ENCODE measurements around the gene ADAM17. TPM values are rescaled to one million over a fixed set of nuclear protein-coding genes. Genes with fewer than 3 reads are reported as not detected.
A peak's percentile ranks its signal among the peaks of the same experiment; 100 is the strongest.
"Not testable (repeated sequence)": the region's sequence is repeated elsewhere in the genome, so short reads cannot be mapped to it uniquely, and the experiment has no call there.

Gene ADAM17
- total RNA-seq, 1 donor from 2014 or later, result 65.0 TPM

GRCh38 chr2:9565436-9566153 is 10.0 kb upstream of the ADAM17 start:
- peak; percentile 94 for DNase-seq

DNA sequence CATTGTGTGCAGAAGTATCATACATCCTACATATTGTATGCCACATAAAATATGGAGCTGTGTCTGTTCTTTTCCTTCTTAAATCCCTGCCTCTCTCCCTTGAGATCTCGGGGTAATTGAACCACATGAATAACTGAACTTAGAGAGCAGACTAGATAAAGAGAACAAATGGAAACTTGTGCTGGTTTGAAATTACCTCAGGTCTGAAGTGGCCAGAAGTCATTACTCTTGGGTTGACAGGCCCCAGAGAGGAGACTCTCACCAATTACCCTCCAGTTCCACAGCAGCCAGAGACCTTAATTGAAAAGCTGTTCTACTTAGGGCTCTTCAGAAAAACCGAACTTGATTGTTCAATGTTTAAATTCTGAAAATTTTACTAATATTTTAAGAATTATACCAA is 5.0 kb upstream of the ADAM17 start:
- no peak for DNase-seq

GRCh38 chr2:9558948-9559381 is 3.3 kb upstream of the ADAM17 start:
- peak; percentile 18 for DNase-seq

- no peak for DNase-seq
Observed at GRCh38 chr2:9556121-9556743, 602 bp upstream of the ADAM17 start.

- peak; percentile 87 for DNase-seq
Observed at GRCh38 chr2:9554921-9555296, 721 bp downstream of the ADAM17 start.

GRCh38 chr2:9552219-9553178 is 3.1 kb downstream of the ADAM17 start:
- peak; percentile 77 for DNase-seq

DNA sequence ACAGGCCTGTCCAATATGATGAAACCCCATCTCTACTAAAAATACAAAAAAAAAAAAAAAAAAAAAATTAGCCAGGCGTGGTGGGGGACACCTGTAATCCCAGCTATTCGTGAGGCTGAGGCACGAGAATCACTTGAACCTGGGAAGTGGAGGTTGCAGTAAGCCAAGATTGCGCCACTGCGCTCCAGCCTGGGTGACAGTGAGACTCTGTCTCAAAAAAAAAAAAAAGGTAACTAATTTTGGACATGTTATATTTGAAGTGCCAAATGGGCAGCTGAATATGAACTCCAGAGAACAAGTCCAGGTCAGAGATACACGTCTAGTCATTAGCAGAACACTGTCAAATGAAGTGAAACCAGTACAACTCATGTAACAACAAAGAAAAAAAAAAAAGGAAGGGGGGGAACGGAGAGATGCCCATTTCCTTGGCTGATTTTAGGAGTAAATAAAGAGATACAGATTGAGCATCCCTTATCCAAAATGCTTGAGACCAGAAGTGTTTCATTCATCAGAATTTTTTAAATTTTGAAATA is 4.7 kb downstream of the ADAM17 start:
- not testable (repeated sequence) for DNase-seq

DNA sequence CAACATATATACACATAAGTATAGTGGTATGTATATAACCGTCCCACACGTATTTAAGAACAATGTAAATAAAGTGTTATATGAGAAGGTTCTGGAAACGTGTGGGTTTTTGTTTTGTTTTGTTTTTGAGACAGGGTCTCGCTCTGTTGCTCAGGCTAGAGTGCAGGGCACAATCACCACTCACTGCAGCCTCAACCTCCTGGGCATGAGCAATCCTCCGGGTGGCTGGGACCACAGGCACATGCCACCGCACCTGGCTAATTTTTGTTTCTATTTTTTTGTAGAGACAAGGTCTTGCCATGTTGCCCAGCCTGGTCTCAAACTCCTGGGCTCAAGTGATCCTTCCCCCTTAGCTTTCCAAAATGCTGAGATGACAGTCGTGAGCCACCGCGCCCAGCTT is 6.2 kb downstream of the ADAM17 start:
- DNase-seq, result no peak

DNA sequence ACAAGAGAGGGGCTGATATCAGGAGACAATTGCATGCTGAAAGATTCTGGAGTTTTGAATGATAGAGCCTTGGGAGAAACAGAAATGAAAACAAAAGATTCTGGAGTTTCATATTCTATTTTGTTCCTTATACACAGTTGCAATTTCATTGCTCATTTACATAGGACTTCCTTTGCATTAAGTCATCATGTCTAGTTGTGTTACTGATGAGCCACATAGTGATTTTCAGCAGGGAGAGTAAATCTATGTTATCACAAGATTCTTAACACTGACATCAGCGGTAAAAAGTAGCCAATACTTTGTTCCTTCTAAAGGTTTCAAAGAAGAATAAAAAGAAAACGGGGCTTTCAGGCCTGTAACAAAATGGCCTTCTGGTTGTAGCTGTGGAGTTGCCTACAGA is 7.1 kb downstream of the ADAM17 start:
- DNase-seq, result no peak

DNA sequence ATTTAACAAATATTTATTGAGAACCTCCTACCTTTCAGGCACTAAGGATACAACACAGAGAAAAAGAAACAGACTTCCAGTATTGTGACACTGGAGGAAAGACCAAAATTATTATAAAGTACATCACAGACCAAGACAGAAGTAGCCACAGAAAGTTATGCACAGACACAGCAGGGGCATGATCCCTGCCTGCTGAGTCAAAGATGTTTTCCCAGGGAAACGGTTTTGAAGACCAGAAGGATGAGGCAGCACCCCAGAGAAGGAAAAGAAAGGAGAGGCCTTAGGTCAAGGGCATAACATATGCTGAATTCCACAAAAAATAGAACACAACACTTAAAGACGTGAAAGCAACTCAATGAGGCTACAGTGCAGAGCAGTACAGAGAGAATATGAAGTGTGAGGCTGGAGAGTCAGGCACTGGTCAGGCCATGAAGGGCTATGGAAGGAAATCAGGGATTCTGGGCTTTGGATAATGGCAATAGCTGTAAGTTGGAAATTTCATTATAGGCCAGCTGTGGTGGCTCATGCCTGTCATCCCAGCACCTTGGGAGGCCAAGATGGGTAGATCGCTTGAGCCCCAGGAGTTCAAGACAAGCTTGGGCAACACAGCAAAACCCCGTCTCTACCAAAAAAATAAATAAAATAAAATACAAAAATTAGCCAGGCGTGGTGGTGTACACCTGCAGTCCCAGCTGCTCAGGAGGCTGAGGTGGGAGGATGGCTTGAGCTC is 8.2 kb downstream of the ADAM17 start:
- peak; percentile 4 for DNase-seq

DNA sequence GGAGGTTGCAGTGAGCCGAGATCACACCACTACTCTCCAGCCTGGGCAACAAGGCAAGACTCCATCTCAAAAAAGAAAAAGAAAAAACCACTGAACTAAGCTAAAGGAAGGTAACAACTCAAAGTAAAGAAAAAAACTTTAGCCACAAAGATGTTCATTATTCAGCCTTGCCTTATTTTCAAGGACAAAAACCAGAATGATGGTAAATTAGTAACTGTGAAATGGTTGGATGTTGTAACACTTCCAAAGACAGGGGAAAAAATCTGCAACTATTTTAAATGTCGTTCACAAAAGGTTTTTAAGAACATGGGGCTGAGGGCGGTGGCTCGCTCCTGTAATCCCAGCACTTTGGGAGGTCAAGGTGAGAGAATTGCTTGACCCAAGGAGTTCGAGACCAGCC is 10.1 kb downstream of the ADAM17 start:
- DNase-seq, result no peak

- DNase-seq, result no peak
Observed at GRCh38 chr2:9543557-9543956, 12.1 kb downstream of the ADAM17 start.

DNA sequence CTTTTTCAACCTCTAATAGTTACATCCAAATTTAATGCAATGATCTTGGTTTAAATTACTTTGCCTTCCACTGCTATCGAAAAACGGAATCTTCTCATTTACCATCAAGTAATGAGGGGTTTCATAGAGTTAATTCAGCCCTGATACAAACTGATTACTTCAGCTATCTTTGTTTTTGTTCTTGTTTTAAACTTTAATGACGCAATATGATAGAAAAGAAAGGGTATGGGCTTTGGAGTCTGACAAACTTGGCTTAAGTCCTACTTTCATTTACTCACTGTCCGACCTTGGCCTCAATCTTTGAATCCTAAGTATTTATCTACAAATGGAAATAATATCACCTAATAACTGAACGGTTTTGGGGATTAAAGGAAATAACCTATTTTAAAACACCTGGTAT is 16.1 kb downstream of the ADAM17 start:
- peak; percentile 46 for DNase-seq

DNA sequence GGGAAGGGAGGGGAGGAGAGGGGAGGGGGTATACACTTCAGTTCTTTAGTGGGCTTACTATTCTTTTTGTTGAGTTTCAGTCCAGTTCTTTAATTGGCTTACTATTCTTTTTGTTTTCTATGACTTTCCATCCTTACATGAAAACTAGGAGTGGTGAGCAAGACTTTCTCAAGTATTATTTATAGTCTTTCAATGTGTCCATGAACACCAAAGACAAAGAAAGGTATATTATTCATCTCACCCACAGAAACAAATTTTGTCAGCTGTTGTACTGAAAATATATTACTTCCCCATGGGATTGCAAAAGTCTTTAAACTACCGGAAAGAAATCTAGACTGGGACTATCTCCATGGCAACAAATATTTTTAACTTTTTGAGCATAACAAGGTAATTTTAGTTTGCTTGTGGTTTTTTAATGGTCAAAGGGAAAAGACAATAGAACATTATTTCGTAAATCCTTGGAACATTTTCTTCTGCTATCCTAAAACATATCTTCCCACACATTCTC is 17.6 kb downstream of the ADAM17 start:
- DNase-seq, result peak; percentile 80

GRCh38 chr2:9536504-9536903 is 19.1 kb downstream of the ADAM17 start:
- no peak for DNase-seq

DNA sequence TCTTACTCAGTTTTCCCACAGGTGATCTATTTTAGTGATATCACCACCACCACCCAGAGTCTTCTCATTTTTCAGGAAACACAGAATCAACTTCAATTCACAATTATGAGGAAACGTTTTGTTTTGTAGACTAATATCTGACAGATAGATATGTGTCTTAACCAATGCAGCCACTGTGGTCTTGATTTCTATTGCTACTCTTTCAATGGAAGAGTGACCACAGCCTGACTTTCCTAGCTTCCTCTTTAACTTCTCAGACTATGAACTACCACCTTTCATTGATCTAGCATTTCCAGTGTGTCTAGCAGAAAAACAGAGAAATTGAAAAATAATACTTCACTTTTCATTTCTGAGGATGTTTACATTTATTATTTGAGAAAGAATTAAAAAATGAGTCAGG is 20.5 kb downstream of the ADAM17 start:
- no peak for DNase-seq

DNA sequence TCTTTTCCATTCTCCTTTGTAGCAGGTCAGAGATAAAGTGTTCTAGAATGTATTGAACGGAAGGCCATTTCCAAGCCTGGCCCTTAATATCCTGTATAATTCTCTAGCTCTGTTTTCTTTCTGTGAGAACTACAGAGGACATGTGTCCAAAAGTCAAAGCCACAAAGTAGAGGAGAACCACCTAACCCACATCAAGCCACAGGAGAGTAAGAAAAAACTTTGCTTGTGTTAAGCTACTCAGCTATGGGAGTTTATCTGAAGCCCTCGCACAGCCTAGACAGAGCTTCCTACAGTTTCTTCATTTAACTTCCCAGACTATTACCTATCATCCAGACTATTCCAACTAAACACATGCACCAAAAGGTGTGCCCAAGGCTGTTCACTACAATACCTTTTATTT is 22.0 kb downstream of the ADAM17 start:
- no peak for DNase-seq

- DNase-seq, result no peak
Observed at GRCh38 chr2:9532421-9532820, 23.2 kb downstream of the ADAM17 start.

DNA sequence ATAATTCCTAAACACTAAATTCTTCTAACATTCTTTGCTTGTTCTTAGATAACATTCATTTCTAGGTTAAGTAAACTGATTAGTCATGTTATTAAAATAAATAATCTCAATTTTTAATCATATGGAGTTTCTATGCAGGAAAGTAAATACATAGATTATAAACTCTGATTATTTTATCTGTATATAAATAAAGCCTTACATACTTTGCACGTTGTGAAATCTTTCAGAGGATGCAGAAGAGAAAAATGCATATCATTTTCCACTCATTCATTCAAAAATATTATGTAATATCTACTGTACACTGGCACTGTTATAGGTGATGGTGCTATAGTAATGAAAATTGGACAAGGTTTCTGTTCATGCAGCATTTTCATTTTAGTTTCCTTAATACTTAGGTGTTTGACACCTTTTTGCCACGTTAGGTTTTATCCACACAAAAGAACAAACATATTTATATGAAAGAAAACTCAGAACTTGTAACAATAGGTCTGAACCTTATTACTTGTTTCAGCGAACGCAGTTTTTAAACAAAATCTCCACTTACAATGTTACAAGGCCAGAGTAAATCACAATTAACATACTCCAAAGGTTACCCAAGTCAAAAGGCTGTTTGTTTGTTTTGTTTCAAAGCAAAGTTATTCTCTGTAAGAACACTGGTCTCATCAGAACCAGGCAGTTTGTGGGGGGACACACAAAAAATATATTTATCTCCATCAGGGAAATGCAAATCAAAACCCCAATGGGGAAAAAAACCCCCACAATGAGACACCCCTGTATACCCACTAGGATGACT is 27.4 kb downstream of the ADAM17 start:
- no peak for DNase-seq

DNA sequence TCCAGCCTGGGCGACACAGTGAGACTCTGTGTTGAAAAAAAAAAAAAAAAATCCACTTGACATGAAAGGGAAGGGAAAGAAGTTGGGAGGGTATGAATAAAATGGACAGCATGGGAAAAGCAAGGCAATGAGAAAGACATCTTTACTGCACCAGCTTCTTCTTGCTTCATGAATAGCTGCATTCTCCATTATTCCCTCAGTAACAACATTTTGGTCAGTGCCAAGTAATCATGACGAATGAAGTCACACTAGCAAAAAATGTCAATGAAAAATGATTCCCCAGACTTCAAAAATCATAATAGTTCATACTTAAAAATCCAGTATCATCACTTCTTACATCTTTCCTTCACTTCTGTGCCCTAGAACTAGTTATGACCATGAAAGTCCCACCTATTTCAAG is 30.4 kb downstream of the ADAM17 start:
- no peak for DNase-seq

DNA sequence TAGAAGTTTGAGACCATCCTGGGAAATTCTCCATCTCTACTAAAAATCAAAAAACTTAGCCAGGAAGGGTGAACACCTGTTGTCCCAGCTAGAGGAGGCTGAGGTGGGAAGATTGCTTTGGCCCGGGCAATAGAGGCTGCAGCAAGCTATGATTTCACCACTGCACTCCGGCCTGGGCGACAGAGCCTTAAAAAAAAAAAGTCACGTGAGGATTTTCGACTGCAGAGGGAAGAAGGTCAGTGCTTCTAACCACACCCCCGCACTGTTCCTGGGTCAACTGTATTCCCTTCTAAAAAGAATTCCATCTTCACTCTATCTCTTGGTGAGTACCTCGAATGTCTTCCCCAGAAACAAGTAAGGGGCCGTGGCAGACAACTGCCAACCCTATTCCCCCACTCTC is 31.3 kb downstream of the ADAM17 start:
- DNase-seq, result no peak
